Mucosa of descending colon (tissue), 3 donors: ENCODE data around the gene KLHDC9. TPM values are rescaled to one million over a fixed set of nuclear protein-coding genes. Genes with fewer than 3 reads are reported as not detected.
A peak's percentile ranks its signal among the peaks of the same experiment; 100 is the strongest.
"Not testable (repeated sequence)": the region's sequence is repeated elsewhere in the genome, so short reads cannot be mapped to it uniquely, and the experiment has no call there.

Experiments used
- ATAC-seq: fragments of 200-7000 bp; cut with Tn5 transposase; one replicate; pipeline ENCODE4 v1.9.1; 2020; ENCODE audit warnings: mild to moderate bottlenecking, moderate library complexity
- DNase-seq, 3 donors: peaks; one replicate each; pipeline ENCODE4 v3.0.0-alpha.2; 2020
- H3K36me3 ChIP-seq: fragments of 200-600 bp; one replicate; pipeline ENCODE4 v1.8.0; 2021; ENCODE audit warnings: low read depth, mild to moderate bottlenecking
- H3K4me1 ChIP-seq: fragments of 200-600 bp; one replicate; pipeline ENCODE4 v1.8.0; 2021; ENCODE audit warnings: low read depth, mild to moderate bottlenecking
- H3K4me3 ChIP-seq: fragments of 200-600 bp; one replicate; pipeline ENCODE4 v1.8.0; 2021; ENCODE audit warnings: mild to moderate bottlenecking
- H3K9me3 ChIP-seq: fragments of 200-600 bp; one replicate; pipeline ENCODE4 v1.8.0; 2021; ENCODE audit warnings: mild to moderate bottlenecking
- CTCF ChIP-seq: fragments of 200-600 bp; IDR thresholded peaks from one replicate; pipeline ENCODE4 v1.8.0; 2022; ENCODE audit warnings: antibody characterized with exemption, mild to moderate bottlenecking
- intact Hi-C, 2 donors: fragments of 100-400 bp; cut with DNase I in 1 of 2; cut with micrococcal nuclease in 1 of 2; formaldehyde crosslinking; loops; one replicate each; pipeline versions ENCODE4 v1.11.0 to v1.11.1; 2022; cut with DNase I, micrococcal nuclease
- total RNA-seq, 3 donors: library from RNA; stranded (reverse); fragmentation: NEBNext Ultra II Directional in 2 of 3; extraction: Animal tissue kit (Norgen Biotek cat#: 25700) in 2 of 3; gene quantifications; one replicate each; pipeline versions ENCODE4 v1.2.1 to v1.2.4, GENCODE V29; 2021 to 2023
- donor health status: DM: no; HTN: no; CAD: no; lungs with moderate emphysema.
- donor health status: DM: no; HTN: no; CAD: no.
- donor health status: DM: no; HTN: yes; CAD: no.

KLHDC9 gene
- total RNA-seq, 3 donors from 2014 or later, result 9.5 to 10.7 (median 9.7) TPM

DNA sequence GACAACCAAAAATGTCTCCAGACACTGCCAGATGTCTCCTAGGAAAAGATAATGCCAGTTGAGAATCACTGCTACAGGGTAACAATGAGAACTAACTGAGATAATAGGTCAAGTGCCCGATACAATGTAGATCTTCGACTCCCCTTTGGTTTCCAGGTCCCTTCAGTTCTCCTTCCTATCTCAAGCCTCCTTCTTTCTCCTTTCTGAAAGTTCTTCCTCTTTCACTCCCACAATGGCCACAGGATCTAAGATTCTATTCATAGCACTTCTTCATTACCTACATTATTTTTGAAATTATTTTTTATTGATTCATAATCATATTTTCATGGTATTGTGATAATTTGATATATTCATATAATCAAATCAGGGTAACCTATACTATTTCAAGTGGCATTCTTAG lies 13.4 kb downstream of the KLHDC9 start:
- H3K9me3 ChIP-seq, result no peaks in the 10 kb centered on the region
- no peak overlapping the region for H3K4me3 ChIP-seq
- DNase-seq (no peak), ATAC-seq (no peak)
- intact Hi-C loops, result no loop called here
- TF ChIP-seq CTCF, result no peak
- peaks cover 9% of the 10 kb centered on the region for H3K4me1 ChIP-seq
- no peaks in the 10 kb centered on the region for H3K36me3 ChIP-seq

DNA sequence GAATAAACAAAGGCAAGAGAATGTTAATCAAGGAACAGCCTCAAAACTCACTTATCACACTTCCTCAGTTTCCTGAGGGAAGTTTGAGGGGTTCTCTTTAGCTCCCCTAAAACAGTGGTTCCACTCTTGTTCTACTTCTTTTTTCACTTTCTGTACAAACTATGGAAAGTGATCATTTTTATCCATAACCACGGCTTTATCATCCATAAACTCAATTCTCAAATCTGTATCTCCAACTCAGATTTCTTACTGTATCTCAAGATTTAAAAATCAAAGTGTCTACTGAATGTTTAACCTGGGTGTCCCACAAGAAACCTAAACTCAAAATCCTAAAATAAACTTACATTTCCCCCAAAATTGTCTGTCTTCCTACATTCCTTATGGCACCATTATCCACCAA lies 15.8 kb downstream of the KLHDC9 start:
- Histone ChIP-seq H3K9me3 (no peaks in the 10 kb centered on the region), H3K4me3 (no peak overlapping the region), H3K36me3 (no peaks in the 10 kb centered on the region), H3K4me1 (peaks cover 22% of the 10 kb centered on the region)
- intact Hi-C loops, result no loop called here
- TF ChIP-seq CTCF, result no peak
- ATAC-seq (no peak), DNase-seq (no peak)

GRCh38 chr1:161114556-161114955 lies 16.4 kb downstream of the KLHDC9 start:
- no peak for ATAC-seq

GRCh38 chr1:161115132-161115711 lies 17.1 kb downstream of the KLHDC9 start:
- no peak for DNase-seq
- intact Hi-C loops, result no loop called here
- H3K36me3 ChIP-seq, result no peaks in the 10 kb centered on the region
- H3K4me1 ChIP-seq, result peaks cover 35% of the 10 kb centered on the region
- no peak for ATAC-seq
- no peak overlapping the region for H3K4me3 ChIP-seq
- TF ChIP-seq CTCF, result no peak
- H3K9me3 ChIP-seq, result no peaks in the 10 kb centered on the region

More at GRCh38 chr1:161114556-161114955, 16.4 kb downstream of the KLHDC9 start:
- no peak for TF ChIP-seq CTCF
- H3K36me3 ChIP-seq, result no peaks in the 10 kb centered on the region
- peaks cover 28% of the 10 kb centered on the region for H3K4me1 ChIP-seq
- no peak overlapping the region for H3K4me3 ChIP-seq
- no peak for DNase-seq
- intact Hi-C loops, result no loop called here
- no peaks in the 10 kb centered on the region for H3K9me3 ChIP-seq

GRCh38 chr1:161115961-161116360 lies 17.8 kb downstream of the KLHDC9 start:
- H3K9me3 ChIP-seq, H3K36me3 ChIP-seq, intact Hi-C loops, H3K4me3 ChIP-seq, ATAC-seq, DNase-seq: not testable (repeated sequence)
- peaks cover 35% of the 10 kb centered on the region for H3K4me1 ChIP-seq

DNA sequence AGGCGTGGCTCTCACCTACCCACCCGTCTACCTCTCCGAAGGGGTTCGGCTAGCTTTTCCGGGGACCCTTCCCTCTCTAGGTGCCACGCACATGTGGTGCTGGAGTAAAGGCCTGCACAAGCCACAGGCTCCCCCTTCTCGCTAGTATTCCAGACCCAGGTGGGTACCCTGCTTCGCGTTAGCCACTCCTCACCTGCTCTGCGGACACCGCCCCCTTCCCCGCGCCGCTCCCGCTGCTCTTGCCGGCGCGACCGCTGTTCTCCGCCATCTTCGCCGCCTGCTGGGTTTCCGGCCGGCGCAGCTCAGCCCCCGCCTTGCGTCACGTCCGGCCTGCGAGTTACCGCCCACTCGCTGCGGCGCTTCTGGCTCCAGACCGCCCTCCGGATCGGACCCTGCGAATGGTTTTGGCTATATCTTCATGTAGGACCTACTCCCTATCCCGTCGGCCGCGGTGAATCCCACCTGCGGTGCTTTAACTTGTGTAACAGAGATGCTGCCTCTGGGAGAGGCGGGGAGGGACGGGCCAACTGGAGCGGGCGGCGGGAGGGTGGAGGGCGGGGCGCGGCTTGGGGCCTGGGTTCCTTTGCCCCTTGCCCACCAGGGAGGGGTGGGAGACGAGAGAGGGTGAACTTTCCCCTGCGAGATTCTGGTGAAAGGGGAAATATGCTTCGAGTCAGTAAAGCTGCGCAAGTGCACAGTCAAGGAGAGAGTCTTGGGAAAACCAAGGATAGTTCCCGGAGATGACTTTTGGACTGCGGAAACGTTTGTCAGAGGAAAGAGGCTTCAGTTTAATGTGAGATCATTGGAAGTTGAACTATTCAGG lies 19.8 kb downstream of the KLHDC9 start, which contains the start of the genes NIT1 and PFDN2:
TSS of gene NIT1 (plus strand) at position 347 of the 823 bp plus-strand sequence. CDS start at position 419, 72 bp downstream.
TSS of gene PFDN2 (minus strand) at position 279 of the 823 bp plus-strand sequence. CDS start at position 268, 11 bp downstream.
- Histone ChIP-seq H3K4me1 (peaks cover 35% of the 10 kb centered on the region), H3K36me3 (peaks cover 9% of the 10 kb centered on the region), H3K9me3 (no peaks in the 10 kb centered on the region), H3K4me3 (peak within 1 kb of the TSS; percentile 94)
- peak; percentile 87 to 93 (median 92) for DNase-seq
- TF ChIP-seq CTCF, result no peak
- ATAC-seq, result peak; percentile 93
- intact Hi-C loops, result no loop called here
